ENCODE data around the gene ANKRD11. TPM values are rescaled to one million over a fixed set of nuclear protein-coding genes. Genes with fewer than 3 reads are reported as not detected.

ANKRD11 gene
- total RNA-seq, 1 experiment from 2014 or later, result 297 TPM

GRCh38 chr16:89511374-89511773 lies 21.0 kb upstream of the ANKRD11 start:
- DNase-seq, result no peak
- intact Hi-C loops (cut with micrococcal nuclease; ENCODE audit: unreplicated experiment), result no loop called here
- no peak overlapping the region for H3K27ac Mint-ChIP-seq (ENCODE audit: unreplicated experiment)
- H3K27me3 Mint-ChIP-seq (ENCODE audit: insufficient read depth, unreplicated experiment), result no peaks in the 10 kb centered on the region
- H3K9me3 Mint-ChIP-seq (ENCODE audit: unreplicated experiment), result no peaks in the 10 kb centered on the region
- Histone ChIP-seq H3K4me1 (peaks cover 14% of the 10 kb centered on the region), H3K36me3 (ENCODE audit: control insufficient read depth, insufficient read depth, low read length) (peaks cover 10% of the 10 kb centered on the region), H3K27me3 (replicated peaks; ENCODE audit: control insufficient read depth, insufficient read depth, low read length) (no peaks in the 10 kb centered on the region), H3K9me3 (no peaks in the 10 kb centered on the region), H3K4me3 (ENCODE audit: low read depth, low read length) (no peak overlapping the region)
- BruUV-seq (replicated peaks), result no TSS peak
- no peaks in the 10 kb centered on the region for H3K4me1 Mint-ChIP-seq (ENCODE audit: low read depth, unreplicated experiment)
- ChIA-PET POLR2A (no interaction called here), CTCF (no interaction called here)
- no peak overlapping the region for H3K4me3 Mint-ChIP-seq (ENCODE audit: unreplicated experiment)
- H3K36me3 Mint-ChIP-seq (ENCODE audit: insufficient read depth, unreplicated experiment), result peaks cover 64% of the 10 kb centered on the region
- no peak for TF ChIP-seq CTCF (IDR thresholded peaks at IDR 0.05; ENCODE audit: insufficient read depth in 1 of 2, low read depth in 1 of 2, low read length in 1 of 2, severe bottlenecking in 1 of 2, unreplicated experiment in 1 of 2)

GRCh38 chr16:89510526-89510925 lies 20.2 kb upstream of the ANKRD11 start:
- Histone ChIP-seq H3K27me3 (replicated peaks; ENCODE audit: control insufficient read depth, insufficient read depth, low read length) (no peaks in the 10 kb centered on the region), H3K9me3 (no peaks in the 10 kb centered on the region), H3K4me3 (ENCODE audit: low read depth, low read length) (no peak overlapping the region), H3K4me1 (peaks cover 22% of the 10 kb centered on the region), H3K36me3 (ENCODE audit: control insufficient read depth, insufficient read depth, low read length) (peaks cover 8% of the 10 kb centered on the region)
- no peak overlapping the region for H3K27ac Mint-ChIP-seq (ENCODE audit: unreplicated experiment)
- no TSS peak for BruUV-seq (replicated peaks)
- intact Hi-C loops (cut with micrococcal nuclease; ENCODE audit: unreplicated experiment), result no loop called here
- ChIA-PET POLR2A (no interaction called here), CTCF (interaction anchor here (0.6 to 0.9 kb wide), 2 partner anchors 108 to 217 kb away, joined by 4 to 6 read pairs; no protein-coding TSS in a partner anchor)
- H3K27me3 Mint-ChIP-seq (ENCODE audit: insufficient read depth, unreplicated experiment), result no peaks in the 10 kb centered on the region
- no peak for TF ChIP-seq CTCF (IDR thresholded peaks at IDR 0.05; ENCODE audit: insufficient read depth in 1 of 2, low read depth in 1 of 2, low read length in 1 of 2, severe bottlenecking in 1 of 2, unreplicated experiment in 1 of 2)
- no peaks in the 10 kb centered on the region for H3K9me3 Mint-ChIP-seq (ENCODE audit: unreplicated experiment)
- peaks cover 3% of the 10 kb centered on the region for H3K4me1 Mint-ChIP-seq (ENCODE audit: low read depth, unreplicated experiment)
- no peak for DNase-seq
- peaks cover 59% of the 10 kb centered on the region for H3K36me3 Mint-ChIP-seq (ENCODE audit: insufficient read depth, unreplicated experiment)
- H3K4me3 Mint-ChIP-seq (ENCODE audit: unreplicated experiment), result peak overlapping the region; percentile 95

- Histone ChIP-seq H3K27me3 (replicated peaks; ENCODE audit: control insufficient read depth, insufficient read depth, low read length) (no peaks in the 10 kb centered on the region), H3K4me3 (ENCODE audit: low read depth, low read length) (peak within 1 kb of the TSS; percentile 50), H3K36me3 (ENCODE audit: control insufficient read depth, insufficient read depth, low read length) (peaks cover 8% of the 10 kb centered on the region), H3K4me1 (peaks cover 29% of the 10 kb centered on the region), H3K9me3 (no peaks in the 10 kb centered on the region)
- POLR2A ChIA-PET, result interaction anchor here (0.5 to 1.9 kb wide), 7 partner anchors 14 to 337 kb away, joined by 3 to 8 read pairs (median 4); no protein-coding TSS in a partner anchor
- intact Hi-C loops (cut with micrococcal nuclease; ENCODE audit: unreplicated experiment), result loop anchor here (5.0 to 10.0 kb wide), 3 partner anchors 103 to 261 kb away; no protein-coding TSS in a partner anchor
- peaks cover 9% of the 10 kb centered on the region for H3K4me1 Mint-ChIP-seq (ENCODE audit: low read depth, unreplicated experiment)
- peak within 1 kb of the TSS; percentile 95 for H3K4me3 Mint-ChIP-seq (ENCODE audit: unreplicated experiment)
- peaks cover 43% of the 10 kb centered on the region for H3K36me3 Mint-ChIP-seq (ENCODE audit: insufficient read depth, unreplicated experiment)
- H3K27me3 Mint-ChIP-seq (ENCODE audit: insufficient read depth, unreplicated experiment), result no peaks in the 10 kb centered on the region
- peak; percentile 87 to 96 for DNase-seq
- H3K27ac Mint-ChIP-seq (ENCODE audit: unreplicated experiment), result peak within 1 kb of the TSS; percentile 96
- BruUV-seq (replicated peaks), result no TSS peak
- no peak for TF ChIP-seq CTCF (IDR thresholded peaks at IDR 0.05; ENCODE audit: insufficient read depth in 1 of 2, low read depth in 1 of 2, low read length in 1 of 2, severe bottlenecking in 1 of 2, unreplicated experiment in 1 of 2)
- CTCF ChIA-PET, result interaction anchor here (0.8 to 1.8 kb wide), 8 partner anchors 17 to 261 kb away, joined by 3 to 10 read pairs (median 4); no protein-coding TSS in a partner anchor
- H3K9me3 Mint-ChIP-seq (ENCODE audit: unreplicated experiment), result no peaks in the 10 kb centered on the region
These were observed 17.7 kb upstream of the ANKRD11 start, which contains the start of gene SPG7 for GRCh38 chr16:89507834-89508590. Gene SPG7, plus strand, starts transcription at chr16:89508403. Its CDS starts 15 bp downstream, at chr16:89508418.

All from Caco-2 (cell line).